ENCODE data around the gene PLCD3.

DNA sequence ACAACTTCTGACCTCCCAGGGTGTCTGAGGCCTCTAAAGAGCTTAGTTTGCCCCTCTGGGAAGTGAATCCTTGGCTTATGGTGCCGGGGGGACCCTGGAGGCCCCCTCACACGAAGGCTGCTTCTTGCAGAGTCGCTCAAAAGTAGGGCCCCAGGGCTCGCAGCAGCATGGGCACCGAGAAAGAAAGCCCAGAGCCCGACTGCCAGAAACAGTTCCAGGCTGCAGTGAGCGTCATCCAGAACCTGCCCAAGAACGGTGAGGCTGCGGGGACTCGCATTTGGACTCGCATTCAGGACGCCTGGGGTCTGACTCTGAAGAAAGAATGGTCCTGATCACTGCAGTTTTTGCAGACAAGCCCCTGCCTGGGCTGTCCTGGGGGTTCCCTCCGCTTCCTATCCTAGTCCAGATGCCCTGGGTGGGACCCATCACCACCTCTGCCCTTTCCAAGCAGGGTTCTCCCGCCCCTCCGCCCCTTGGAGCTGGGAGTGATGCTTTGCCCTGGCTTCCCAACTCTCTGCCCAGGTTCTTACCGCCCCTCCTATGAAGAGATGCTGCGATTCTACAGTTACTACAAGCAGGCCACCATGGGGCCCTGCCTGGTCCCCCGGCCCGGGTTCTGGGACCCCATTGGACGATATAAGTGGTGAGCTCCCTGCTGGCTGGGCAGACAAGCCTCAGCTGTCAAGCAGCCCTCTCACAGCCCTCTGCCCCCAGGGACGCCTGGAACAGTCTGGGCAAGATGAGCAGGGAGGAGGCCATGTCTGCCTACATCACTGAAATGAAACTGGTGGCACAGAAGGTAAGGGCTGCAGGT is 3.9 kb upstream of the PLCD3 start:
- TF ChIP-seq, protein P1, sequence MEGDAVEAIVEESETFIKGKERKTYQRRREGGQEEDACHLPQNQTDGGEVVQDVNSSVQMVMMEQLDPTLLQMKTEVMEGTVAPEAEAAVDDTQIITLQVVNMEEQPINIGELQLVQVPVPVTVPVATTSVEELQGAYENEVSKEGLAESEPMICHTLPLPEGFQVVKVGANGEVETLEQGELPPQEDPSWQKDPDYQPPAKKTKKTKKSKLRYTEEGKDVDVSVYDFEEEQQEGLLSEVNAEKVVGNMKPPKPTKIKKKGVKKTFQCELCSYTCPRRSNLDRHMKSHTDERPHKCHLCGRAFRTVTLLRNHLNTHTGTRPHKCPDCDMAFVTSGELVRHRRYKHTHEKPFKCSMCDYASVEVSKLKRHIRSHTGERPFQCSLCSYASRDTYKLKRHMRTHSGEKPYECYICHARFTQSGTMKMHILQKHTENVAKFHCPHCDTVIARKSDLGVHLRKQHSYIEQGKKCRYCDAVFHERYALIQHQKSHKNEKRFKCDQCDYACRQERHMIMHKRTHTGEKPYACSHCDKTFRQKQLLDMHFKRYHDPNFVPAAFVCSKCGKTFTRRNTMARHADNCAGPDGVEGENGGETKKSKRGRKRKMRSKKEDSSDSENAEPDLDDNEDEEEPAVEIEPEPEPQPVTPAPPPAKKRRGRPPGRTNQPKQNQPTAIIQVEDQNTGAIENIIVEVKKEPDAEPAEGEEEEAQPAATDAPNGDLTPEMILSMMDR (IDR thresholded peaks at IDR 0.05 in 4 of 5, conservative IDR thresholded peaks at IDR 0.05 in 1 of 5): no peak
- no peak for TF ChIP-seq POLR2A (IDR thresholded peaks at IDR 0.05)

Data from gastrocnemius medialis (tissue), 4 donors.